GM12873 (cell line): Measurements from ENCODE around the gene TAF3.

Source experiments
- CTCF ChIP-seq: IDR thresholded peaks from 2 replicates; pipeline ENCODE4 v1.5.1; 2012; ENCODE audit warnings: low read depth, mild to moderate bottlenecking, moderate library complexity, low read length, control low read depth; ENCODE audit not compliant: insufficient read depth; ENCODE audit errors: missing control alignments

Gene TAF3

GRCh38 chr10:8054244-8054493, 235.9 kb downstream of the TAF3 start:
- TF ChIP-seq CTCF, result no peak

GRCh38 chr10:8054494-8055407, 236.4 kb downstream of the TAF3 start, which contains the start of gene GATA3:
Gene GATA3 (plus strand): TSS chr10:8054688. CDS start chr10:8055656, 968 bp downstream.
- no peak for TF ChIP-seq CTCF

GRCh38 chr10:8055420-8056349, 237.4 kb downstream of the TAF3 start:
- TF ChIP-seq CTCF, result no peak

DNA sequence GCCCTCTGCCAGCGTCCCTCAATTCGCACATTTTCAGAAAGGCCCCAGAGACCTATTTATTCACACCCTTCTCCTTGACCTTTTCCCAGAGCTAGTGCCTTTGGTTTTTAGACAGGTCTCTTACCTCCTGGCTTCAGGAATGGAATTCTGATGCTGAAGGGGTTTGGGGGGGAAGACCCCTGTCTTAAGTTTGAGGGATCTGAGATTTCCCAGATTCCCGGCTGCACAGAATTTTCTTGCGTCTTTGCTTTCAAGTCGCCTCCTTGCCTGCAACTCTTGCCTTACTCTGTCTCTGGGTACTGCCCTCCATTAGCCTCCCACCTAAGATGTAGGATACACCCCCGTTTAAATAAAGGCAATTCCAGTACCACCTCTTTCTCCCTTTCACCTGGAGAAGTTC, 238.1 kb downstream of the TAF3 start:
- no peak for TF ChIP-seq CTCF

- no peak for TF ChIP-seq CTCF
These were observed 238.6 kb downstream of the TAF3 start for GRCh38 chr10:8056871-8057331.

DNA sequence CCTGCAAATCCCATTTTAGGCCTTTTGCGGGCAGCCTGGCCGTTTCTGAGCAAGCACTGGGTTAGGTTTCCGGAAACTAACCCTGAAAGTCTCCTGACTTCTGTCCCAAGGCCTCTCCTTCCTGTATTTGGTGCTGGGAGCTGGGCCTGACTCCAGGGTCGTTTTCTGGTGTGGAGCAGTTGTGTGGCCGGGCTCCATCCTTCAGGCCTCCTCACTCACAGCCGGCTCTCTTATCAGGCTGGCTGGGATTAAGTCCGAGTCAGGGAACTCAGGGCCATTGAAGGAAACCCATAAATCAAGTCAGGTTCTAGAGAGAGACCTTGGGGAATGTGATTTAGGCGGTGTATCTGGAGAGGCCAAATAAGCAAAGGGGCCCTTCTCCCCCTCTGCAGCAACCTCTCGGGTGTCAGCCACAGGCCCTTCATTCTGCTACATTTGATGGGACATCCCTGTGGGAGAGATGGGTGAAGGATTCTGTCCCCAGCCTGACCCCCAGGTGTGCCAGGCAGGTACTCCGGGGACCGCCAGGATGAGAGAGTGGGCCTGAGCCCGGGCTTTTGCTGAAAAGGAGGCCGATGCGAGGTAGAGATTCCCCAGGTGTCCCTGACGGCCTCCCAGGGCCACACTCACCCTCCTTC, 239.4 kb downstream of the TAF3 start:
- no peak for TF ChIP-seq CTCF
